Panc1 (cell line): Measurements from ENCODE around the gene ATP2B2. TPM values are rescaled to one million over a fixed set of nuclear protein-coding genes. Genes with fewer than 3 reads are reported as not detected.

Source experiments
- ATAC-seq: fragments of 200-7000 bp; cut with Tn5 transposase; 2 replicates; pipeline ENCODE4 v1.9.1; 2020; ENCODE audit warnings: mild to moderate bottlenecking, moderate library complexity
- BruUV-seq: library from RNA; stranded (reverse); fragments of 400-500 nt; replicated peaks from 2 replicates; lab custom pipeline; 2021; lab: Mats Ljungman, UMichigan
- CTCF ChIA-PET: fragments of 300-600 bp; sonication (Branson Sonifier 250); formaldehyde crosslinking; loops from one replicate; lab custom pipeline; 2022; ENCODE audit warnings: antibody characterized with exemption; lab: Charles Lee
- POLR2A ChIA-PET: fragments of 300-600 bp; sonication (Branson Sonifier 250); formaldehyde crosslinking; loops from one replicate; lab custom pipeline; 2022; ENCODE audit warnings: antibody characterized with exemption; lab: Charles Lee
- DNase-seq: peaks from one replicate; pipeline ENCODE4 v3.0.0-alpha.2; 2010; ENCODE audit warnings: low read depth, low spot score
- H3K27ac ChIP-seq: 2 replicates; pipeline ENCODE4 v1.5.1; 2011; ENCODE audit warnings: mild to moderate bottlenecking, low read length, inconsistent platforms
- H3K27me3 ChIP-seq: fragments of 200-500 bp; sonication (Bioruptor generic); 2 replicates; pipeline ENCODE4 v1.6.0; 2014; ENCODE audit warnings: low read length, inconsistent platforms; ENCODE audit not compliant: control insufficient read depth, insufficient read depth
- H3K36me3 ChIP-seq: fragments of 200-500 bp; sonication (Bioruptor generic); 2 replicates; pipeline ENCODE4 v1.5.1; 2014; ENCODE audit warnings: inconsistent platforms, mild to moderate bottlenecking, low read length, moderate library complexity; ENCODE audit not compliant: control insufficient read depth, insufficient read depth
- H3K4me1 ChIP-seq: 2 replicates; pipeline ENCODE4 v1.5.1; 2011; ENCODE audit warnings: inconsistent platforms, mild to moderate bottlenecking, low read length, moderate library complexity; ENCODE audit not compliant: control insufficient read depth, insufficient read depth
- H3K4me3 ChIP-seq, 2 experiments: 2 replicates each; pipeline ENCODE4 v1.5.1; 2011 to 2012; ENCODE audit warnings: low read depth in 2 of 2, low read length in 2 of 2, mild to moderate bottlenecking in 2 of 2, inconsistent platforms in 1 of 2, moderate library complexity in 1 of 2
- H3K9me3 ChIP-seq: fragments of 200-500 bp; sonication (Bioruptor generic); 2 replicates; pipeline ENCODE4 v1.5.1; 2014; ENCODE audit warnings: low read depth, mild to moderate bottlenecking, inconsistent platforms, low read length, moderate library complexity; ENCODE audit not compliant: control insufficient read depth, insufficient read depth
- CTCF ChIP-seq: fragments of 450-650 bp; IDR thresholded peaks from 2 replicates; pipeline ENCODE4 v1.5.1; 2017; ENCODE audit warnings: mild to moderate bottlenecking
- POLR2AphosphoS5 ChIP-seq: IDR thresholded peaks from 2 replicates; pipeline ENCODE4 v1.6.1; 2012; ENCODE audit warnings: mild to moderate bottlenecking, low read depth, low read length, moderate library complexity
- REST ChIP-seq, 2 experiments: IDR thresholded peaks; 2 replicates each; pipeline ENCODE4 v1.6.1; 2011 to 2012; ENCODE audit warnings: low read depth in 2 of 2, control low read depth in 1 of 2, low read length in 1 of 2, mild to moderate bottlenecking in 1 of 2, moderate library complexity in 1 of 2; ENCODE audit not compliant: insufficient read depth in 1 of 2
- SIN3A ChIP-seq: IDR thresholded peaks from 2 replicates; pipeline ENCODE4 v1.6.1; 2012; ENCODE audit warnings: low read depth, mild to moderate bottlenecking, low read length, moderate library complexity, borderline replicate concordance; ENCODE audit not compliant: insufficient read depth
- TCF7L2 ChIP-seq: IDR thresholded peaks from 2 replicates; pipeline ENCODE4 v1.6.1; 2011; ENCODE audit warnings: mild to moderate bottlenecking, low read depth, low read length, inconsistent platforms
- in situ Hi-C: cut with HindIII; loops from 2 replicates; pipeline ENCODE4 v1.10.0; 2016; ENCODE audit warnings: low sequenced_read_pairs, low pct_unique_long_range_greater_than_20kb
- intact Hi-C: fragments of 100-400 bp; cut with micrococcal nuclease; formaldehyde crosslinking; loops from one replicate; pipeline ENCODE4 v1.10.0; 2022; ENCODE audit not compliant: unreplicated experiment
- total RNA-seq: library from RNA; stranded (reverse); gene quantifications from one replicate; pipeline ENCODE4 v1.2.1, GENCODE V29; 2021; ENCODE audit not compliant: unreplicated experiment

The ATP2B2 gene
- total RNA-seq, 1 experiment from 2014 or later, result not detected

- no peaks in the 10 kb centered on the region for H3K9me3 ChIP-seq
- TF ChIP-seq POLR2AphosphoS5, result no peak
- TF ChIP-seq SIN3A, result no peak
- TF ChIP-seq TCF7L2, result no peak
- no peak for TF ChIP-seq REST (IDR thresholded peaks at IDR 0.05; ENCODE audit: insufficient read depth in 1 of 2, low read depth in 2 of 2, low read length in 1 of 2)
- no peak for TF ChIP-seq CTCF
- DNase-seq (no peak), ATAC-seq (no peak)
- H3K36me3 ChIP-seq, result no peaks in the 10 kb centered on the region
- no peak overlapping the region for H3K27ac ChIP-seq
- no peaks in the 10 kb centered on the region for H3K27me3 ChIP-seq
- no TSS peak for BruUV-seq
- no peak overlapping the region for H3K4me3 ChIP-seq
- ChIA-PET POLR2A (interaction anchor here (0.6 kb wide), 1 partner anchor 383 kb away, joined by 14 read pairs; no protein-coding TSS in a partner anchor), CTCF (interaction anchor here (0.7 kb wide), 1 partner anchor 22 kb away, joined by 3 read pairs; no protein-coding TSS in a partner anchor)
- intact Hi-C loops, result no loop called here
- in situ Hi-C loops, result no loop called here
- no peaks in the 10 kb centered on the region for H3K4me1 ChIP-seq
These were observed 111.9 kb downstream of the ATP2B2 start for GRCh38 chr3:10393514-10393913.

GRCh38 chr3:10392906-10393461 is 112.4 kb downstream of the ATP2B2 start:
- no peaks in the 10 kb centered on the region for H3K27me3 ChIP-seq
- no peak for DNase-seq
- no peak overlapping the region for H3K27ac ChIP-seq
- TF ChIP-seq REST (IDR thresholded peaks at IDR 0.05; ENCODE audit: insufficient read depth in 1 of 2, low read depth in 2 of 2, low read length in 1 of 2) (no peak), SIN3A (no peak), POLR2AphosphoS5 (no peak), TCF7L2 (no peak), CTCF (no peak)
- POLR2A ChIA-PET, result interaction anchor here (0.6 kb wide), 1 partner anchor 382 kb away, joined by 14 read pairs; no protein-coding TSS in a partner anchor
- CTCF ChIA-PET, result interaction anchor here (0.7 kb wide), 1 partner anchor 22 kb away, joined by 3 read pairs; no protein-coding TSS in a partner anchor
- no peaks in the 10 kb centered on the region for H3K36me3 ChIP-seq
- intact Hi-C loops, result no loop called here
- no peak for ATAC-seq
- no peaks in the 10 kb centered on the region for H3K9me3 ChIP-seq
- BruUV-seq, result no TSS peak
- H3K4me1 ChIP-seq, result no peaks in the 10 kb centered on the region
- in situ Hi-C loops, result no loop called here
- H3K4me3 ChIP-seq, result no peak overlapping the region
